Activated T-cell treated with anti-CD3 and anti-CD28 coated beads, Interleukin-2, amount 50 U/mL, for 4 hours (primary cell): ENCODE measurements around the gene RGPD3. TPM values are rescaled to one million over a fixed set of nuclear protein-coding genes. Genes with fewer than 3 reads are reported as not detected.
A peak's percentile ranks its signal among the peaks of the same experiment; 100 is the strongest.
"Not testable (repeated sequence)": the region's sequence is repeated elsewhere in the genome, so short reads cannot be mapped to it uniquely, and the experiment has no call there.

Experiments
- ATAC-seq, 2 donors: fragments of 200-7000 bp; cut with Tn5 transposase; one replicate each; pipeline ENCODE4 v1.10.0; 2021
- DNase-seq: peaks from one replicate; pipeline ENCODE4 v3.0.0-alpha.2; 2020
- H3K27me3 Mint-ChIP-seq: one replicate; pipeline ENCODE4 v1.8.0; 2021; ENCODE audit warnings: low read depth, mixed read lengths
- H3K36me3 Mint-ChIP-seq: one replicate; pipeline ENCODE4 v1.8.0; 2022; ENCODE audit warnings: mixed read lengths; ENCODE audit not compliant: insufficient read depth
- H3K4me1 Mint-ChIP-seq: one replicate; pipeline ENCODE4 v1.8.0; 2021; ENCODE audit warnings: low read depth, mixed read lengths
- H3K4me3 Mint-ChIP-seq: one replicate; pipeline ENCODE4 v1.8.0; 2021; ENCODE audit warnings: mild to moderate bottlenecking, moderate library complexity, mixed read lengths
- H3K9me3 Mint-ChIP-seq: one replicate; pipeline ENCODE4 v1.8.0; 2021; ENCODE audit warnings: mixed read lengths
- total RNA-seq, 3 donors: library from RNA; stranded (reverse); gene quantifications; one replicate each; pipeline ENCODE4 v1.2.1, GENCODE V29; 2021

RGPD3 gene
- total RNA-seq, 3 donors from 2014 or later = 0.16 to 0.33 (median 0.32) TPM

DNA sequence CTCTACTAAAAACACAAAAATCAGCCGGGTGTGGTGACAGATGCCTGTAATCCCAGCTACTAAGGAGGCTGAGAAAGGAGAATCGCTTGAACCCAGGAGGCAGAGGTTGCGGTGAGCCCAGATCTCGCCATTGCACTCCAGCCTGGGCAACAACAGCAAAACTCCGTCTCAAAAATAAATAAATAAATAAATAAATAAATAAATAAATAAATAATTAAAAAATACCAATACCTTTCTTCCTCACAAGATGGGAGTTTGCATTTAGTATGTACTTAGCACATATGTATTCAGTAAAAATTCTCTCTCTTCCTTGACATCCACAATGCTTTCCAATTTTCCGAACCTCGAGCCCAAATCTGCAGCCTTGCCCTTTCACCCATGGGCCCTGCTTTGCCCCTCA lies 32.1 kb upstream of the RGPD3 start:
- H3K4me1 Mint-ChIP-seq, H3K36me3 Mint-ChIP-seq, ATAC-seq, DNase-seq, H3K9me3 Mint-ChIP-seq, H3K4me3 Mint-ChIP-seq, H3K27me3 Mint-ChIP-seq: not testable (repeated sequence)

DNA sequence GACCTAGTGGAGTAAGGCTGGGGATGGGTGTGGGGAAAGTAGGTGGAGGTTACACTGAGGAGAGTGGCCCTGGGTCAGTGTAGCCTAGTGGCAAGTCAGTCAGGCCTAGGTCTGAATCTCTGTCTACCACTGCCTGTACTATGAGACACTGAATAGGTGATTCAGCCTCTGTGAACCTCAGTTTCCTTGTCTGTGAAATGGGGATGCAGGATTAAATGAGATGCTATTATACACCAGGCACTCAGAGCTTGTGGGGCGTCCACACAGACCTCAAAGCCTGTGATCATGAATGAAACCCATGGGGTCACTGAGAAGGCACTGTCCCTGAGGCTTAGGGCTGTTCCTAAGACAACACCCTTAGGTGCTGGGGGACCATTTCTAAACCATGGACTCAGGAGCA lies 30.3 kb upstream of the RGPD3 start:
- H3K9me3 Mint-ChIP-seq, H3K4me3 Mint-ChIP-seq, H3K36me3 Mint-ChIP-seq, H3K27me3 Mint-ChIP-seq, DNase-seq, H3K4me1 Mint-ChIP-seq, ATAC-seq: not testable (repeated sequence)

DNA sequence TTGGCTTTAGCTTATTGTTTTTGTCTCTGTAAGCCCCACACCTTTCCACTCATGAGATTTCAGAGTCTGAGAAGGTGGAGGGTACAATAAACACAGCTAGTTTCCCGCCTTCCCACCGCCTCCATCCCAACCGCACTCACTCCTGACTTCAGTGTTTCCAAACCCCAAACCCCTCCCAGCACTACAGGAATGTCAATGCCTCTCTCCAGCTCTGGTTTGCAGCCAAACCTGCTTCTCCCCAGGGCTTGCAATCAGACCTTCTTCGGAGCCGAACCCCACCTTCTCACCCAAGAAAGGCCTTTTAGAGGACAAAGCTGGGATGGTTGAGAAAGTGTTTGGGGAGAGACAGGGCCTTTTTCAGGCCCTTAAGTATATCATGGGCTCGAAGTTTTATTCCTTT lies 24.7 kb upstream of the RGPD3 start:
- not testable (repeated sequence) for H3K4me3 Mint-ChIP-seq, DNase-seq, H3K36me3 Mint-ChIP-seq, ATAC-seq, H3K27me3 Mint-ChIP-seq, H3K4me1 Mint-ChIP-seq, H3K9me3 Mint-ChIP-seq

DNA sequence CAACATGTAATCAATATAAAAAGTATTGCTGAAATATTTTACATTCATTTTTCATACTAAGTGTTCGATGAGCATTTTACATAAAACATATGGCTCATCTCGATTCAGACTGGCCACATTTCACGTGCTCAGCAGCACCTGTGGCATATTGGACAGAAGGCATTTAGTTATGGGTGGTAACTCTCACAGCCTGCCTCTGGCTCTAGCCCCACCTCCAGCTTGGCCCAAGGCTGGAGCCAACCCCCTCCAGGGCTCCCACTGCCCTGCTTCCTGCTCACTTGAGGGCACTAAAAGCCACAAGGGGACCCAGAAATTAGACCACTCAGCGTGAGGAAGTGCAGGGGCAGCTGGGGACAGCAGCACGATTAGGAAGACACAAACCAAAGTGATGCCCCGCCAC lies 24.2 kb upstream of the RGPD3 start:
- not testable (repeated sequence) for H3K4me3 Mint-ChIP-seq, H3K4me1 Mint-ChIP-seq, DNase-seq, ATAC-seq, H3K9me3 Mint-ChIP-seq, H3K36me3 Mint-ChIP-seq
- peaks cover 13% of the 10 kb centered on the region for H3K27me3 Mint-ChIP-seq

DNA sequence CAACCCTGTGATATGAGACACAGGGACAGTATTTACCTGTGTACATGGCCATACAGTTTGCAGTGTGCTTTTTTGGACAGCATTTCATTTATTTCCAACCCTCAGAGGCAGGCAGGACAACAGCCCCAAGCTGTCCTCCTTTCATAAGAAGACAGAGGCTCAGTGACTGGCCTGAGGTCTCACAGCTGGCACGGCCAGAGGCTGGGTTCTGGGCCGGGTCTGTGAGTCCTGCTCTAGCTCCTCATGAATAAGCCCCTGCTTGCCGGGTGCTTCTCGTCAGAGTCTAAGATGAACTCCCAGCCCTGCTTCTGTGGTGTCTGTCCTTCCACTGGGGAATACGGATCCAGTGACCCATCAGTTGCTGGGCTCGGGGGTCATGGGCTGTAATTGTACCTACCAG lies 21.5 kb upstream of the RGPD3 start:
- H3K9me3 Mint-ChIP-seq, H3K4me1 Mint-ChIP-seq, DNase-seq, ATAC-seq, H3K4me3 Mint-ChIP-seq, H3K36me3 Mint-ChIP-seq: not testable (repeated sequence)
- peaks cover 23% of the 10 kb centered on the region for H3K27me3 Mint-ChIP-seq

DNA sequence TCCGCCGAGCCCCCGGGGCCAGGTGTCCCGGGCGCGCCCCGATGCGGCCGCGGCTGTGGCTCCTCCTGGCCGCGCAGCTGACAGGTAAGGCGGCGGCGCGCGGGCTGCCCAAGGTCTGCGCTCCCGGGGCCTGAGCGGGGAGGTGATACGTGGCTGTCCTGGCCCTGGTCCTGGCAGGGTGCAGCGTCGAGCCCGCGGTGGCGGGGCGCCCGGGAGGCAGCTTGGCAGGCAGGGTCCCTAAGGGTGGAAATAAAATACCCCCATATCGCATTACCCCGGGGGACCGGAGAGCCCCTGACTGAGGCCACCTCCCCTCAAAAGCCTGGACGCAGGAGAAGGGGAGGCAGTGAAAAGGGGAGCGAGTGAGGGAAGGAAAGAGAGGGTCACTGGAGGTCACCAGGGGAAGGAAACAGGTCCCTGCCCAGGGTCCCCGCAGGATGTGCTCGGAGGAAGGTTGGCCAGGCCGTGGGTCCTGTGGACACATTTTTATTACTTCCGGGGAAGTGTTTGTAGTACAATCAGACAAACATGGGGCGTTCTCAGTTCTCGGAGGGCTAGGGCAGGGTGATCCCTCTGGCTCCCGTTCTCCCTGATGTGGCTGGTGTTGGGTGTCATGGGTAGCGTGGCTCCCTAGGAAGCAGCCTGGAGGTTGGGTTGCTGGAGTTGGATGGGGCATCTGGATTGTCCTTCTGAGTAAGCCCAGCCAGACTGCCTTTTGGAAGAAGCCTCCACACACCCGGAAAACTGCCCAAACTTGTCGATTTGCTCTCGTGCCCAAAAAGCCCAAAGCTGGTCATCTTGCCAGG lies 19.4 kb upstream of the RGPD3 start:
- not testable (repeated sequence) for DNase-seq, H3K36me3 Mint-ChIP-seq, H3K9me3 Mint-ChIP-seq, H3K4me1 Mint-ChIP-seq, H3K4me3 Mint-ChIP-seq
- peak; percentile 27 to 58 for ATAC-seq
- H3K27me3 Mint-ChIP-seq = peaks cover 30% of the 10 kb centered on the region

DNA sequence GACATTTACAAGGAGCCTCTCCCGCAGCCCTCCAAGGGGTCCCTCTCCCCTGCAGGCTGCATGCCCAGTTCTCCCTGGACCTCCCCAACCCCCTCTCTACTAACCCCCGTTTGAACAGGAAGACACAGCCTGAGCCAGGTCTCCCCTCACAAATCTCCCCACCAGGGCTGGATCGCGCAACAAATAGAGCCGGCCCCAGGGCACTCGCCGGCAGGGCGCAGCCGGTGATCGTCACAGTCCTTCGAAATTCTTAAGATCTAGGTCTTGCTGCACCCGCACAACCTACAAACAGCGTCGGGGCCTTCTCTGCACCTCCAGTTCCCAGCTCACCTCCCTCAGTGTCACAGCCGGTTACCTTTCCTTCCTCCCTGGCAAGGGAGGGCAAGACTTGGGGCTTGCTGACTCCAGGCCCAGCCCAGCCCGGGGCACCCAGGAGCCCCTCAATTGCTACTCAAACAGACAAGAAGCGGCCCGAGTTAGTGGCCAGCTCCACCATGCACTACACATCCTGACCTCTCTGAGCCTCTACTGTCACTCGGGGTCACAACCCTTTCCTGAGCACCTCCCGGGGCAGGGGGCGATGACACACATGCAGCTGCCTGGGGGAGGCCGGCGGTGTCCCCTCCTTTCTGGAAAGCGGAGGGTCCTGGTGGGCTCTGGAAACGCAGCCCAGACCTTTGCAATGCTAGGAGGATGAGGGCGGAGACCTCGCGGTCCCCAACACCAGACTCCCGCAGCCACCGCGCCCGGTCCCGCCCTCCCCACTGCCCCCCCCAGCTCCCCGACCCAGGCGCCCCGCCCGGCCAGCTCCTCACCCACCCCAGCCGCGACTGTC lies 18.6 kb upstream of the RGPD3 start, which contains the start of gene CD8B2:
Gene CD8B2, plus strand, starts transcription at position 814 of the 835 bp plus-strand sequence. CDS start 63 bp downstream, outside the sequence.
- peak; percentile 20 to 49 for ATAC-seq

DNA sequence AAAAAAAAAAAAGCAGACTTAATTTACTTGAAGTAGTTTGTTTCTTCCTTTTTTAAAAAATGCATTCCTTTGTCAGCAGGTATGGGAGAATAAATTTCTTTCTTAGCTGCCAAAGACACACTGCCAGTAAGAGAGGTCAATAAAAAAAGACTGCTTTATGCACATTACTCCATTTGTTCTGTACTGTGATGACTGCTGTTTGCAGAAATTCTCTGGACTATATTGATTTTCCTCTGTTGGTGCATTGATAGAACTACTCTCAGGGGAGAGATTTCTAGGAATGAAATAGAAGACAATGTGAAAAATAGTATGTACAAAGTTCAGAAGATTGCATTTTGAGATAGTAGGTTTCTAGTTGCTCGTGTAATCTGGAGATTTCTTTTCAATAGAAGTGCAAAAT lies 11.3 kb upstream of the RGPD3 start:
- H3K36me3 Mint-ChIP-seq, ATAC-seq, H3K9me3 Mint-ChIP-seq, H3K27me3 Mint-ChIP-seq, H3K4me3 Mint-ChIP-seq, DNase-seq, H3K4me1 Mint-ChIP-seq: not testable (repeated sequence)

More for the DNA sequence above, 18.6 kb upstream of the RGPD3 start, which contains the start of gene CD8B2:
- H3K4me3 Mint-ChIP-seq, DNase-seq, H3K36me3 Mint-ChIP-seq, H3K9me3 Mint-ChIP-seq, H3K4me1 Mint-ChIP-seq: not testable (repeated sequence)
- H3K27me3 Mint-ChIP-seq = peaks cover 30% of the 10 kb centered on the region

DNA sequence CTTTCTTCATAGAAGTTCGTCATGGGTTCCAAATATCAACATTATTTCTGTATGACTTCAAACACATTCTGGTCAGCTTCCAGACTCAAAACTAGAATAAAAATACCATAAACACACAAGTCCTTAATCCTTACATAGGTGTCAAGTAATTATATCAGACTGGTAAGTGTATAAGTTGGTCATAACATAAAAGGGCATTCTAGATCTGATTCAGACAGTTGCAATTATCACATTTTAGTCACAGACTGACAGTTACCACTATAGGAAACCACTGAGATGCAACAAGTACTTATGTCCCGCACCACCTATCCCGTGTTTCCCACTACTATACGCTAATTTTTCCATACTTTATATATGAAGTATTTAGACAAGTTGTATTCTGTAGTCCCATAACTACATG lies 9.4 kb upstream of the RGPD3 start:
- DNase-seq, H3K36me3 Mint-ChIP-seq, ATAC-seq, H3K27me3 Mint-ChIP-seq, H3K4me1 Mint-ChIP-seq, H3K4me3 Mint-ChIP-seq, H3K9me3 Mint-ChIP-seq: not testable (repeated sequence)

DNA sequence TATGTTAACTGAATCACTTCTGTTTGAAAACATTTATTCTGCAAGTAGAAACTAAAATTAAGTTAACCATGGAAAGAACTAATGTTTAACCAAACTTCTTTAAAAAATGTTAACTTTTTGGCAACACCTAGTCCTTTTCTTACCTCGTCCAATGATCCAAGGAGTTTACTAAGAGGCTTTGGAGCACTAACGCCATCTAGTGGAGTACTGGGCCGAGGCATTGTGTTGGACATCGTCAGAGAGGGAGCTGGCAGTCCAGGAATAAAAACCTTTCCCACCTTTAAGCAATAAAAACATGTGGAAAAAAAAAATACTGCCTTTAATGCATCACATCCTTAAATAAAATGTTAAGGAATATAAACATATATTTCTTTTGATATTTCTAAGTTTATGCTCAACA lies 2.4 kb upstream of the RGPD3 start:
- not testable (repeated sequence) for H3K4me3 Mint-ChIP-seq, H3K9me3 Mint-ChIP-seq, H3K36me3 Mint-ChIP-seq, H3K27me3 Mint-ChIP-seq, H3K4me1 Mint-ChIP-seq
- peak; percentile 50 for DNase-seq
- ATAC-seq = peak in 1 of 2 donors; percentile 48

DNA sequence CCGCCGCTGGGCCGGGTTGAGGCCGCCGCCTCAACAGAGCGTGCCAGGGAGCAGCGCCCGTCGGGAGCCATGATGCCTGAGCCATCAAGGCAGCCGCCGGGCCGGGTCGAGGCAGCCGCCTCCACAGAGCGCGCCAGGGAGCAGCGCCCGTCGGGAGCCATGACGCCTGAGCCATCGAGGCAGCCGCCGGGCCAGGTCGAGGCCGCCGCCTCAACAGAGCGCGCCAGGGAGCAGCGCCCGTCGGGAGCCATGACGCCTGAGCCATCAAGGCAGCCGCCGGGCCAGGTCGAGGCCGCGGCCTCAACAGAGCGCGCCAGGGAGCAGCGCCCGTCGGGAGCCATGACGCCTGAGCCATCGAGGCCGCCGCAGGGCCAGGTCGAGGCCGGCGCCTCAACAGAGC lies 697 bp downstream of the RGPD3 start:
- not testable (repeated sequence) for H3K36me3 Mint-ChIP-seq, H3K27me3 Mint-ChIP-seq, H3K4me1 Mint-ChIP-seq, H3K4me3 Mint-ChIP-seq, DNase-seq, ATAC-seq, H3K9me3 Mint-ChIP-seq

DNA sequence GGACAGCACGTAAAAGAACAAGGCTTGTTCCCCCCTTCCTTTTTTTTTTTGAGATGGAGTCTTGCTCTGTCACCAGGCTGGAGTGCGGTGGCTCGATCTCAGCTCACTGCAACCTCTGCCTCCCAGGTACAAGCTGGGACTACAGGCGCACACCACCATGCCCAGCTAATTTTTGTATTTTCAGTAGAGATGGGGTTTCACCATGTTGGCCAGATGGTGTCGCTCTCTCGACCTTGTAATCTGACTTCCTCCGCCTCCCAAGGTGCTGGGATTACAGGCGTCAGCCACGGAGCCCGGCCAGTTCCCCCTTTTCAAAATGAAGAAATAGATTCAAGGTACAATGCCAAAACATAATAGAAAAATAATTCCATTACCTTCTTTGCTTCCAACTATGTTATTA lies 6.3 kb downstream of the RGPD3 start:
- not testable (repeated sequence) for H3K4me3 Mint-ChIP-seq, H3K36me3 Mint-ChIP-seq, H3K27me3 Mint-ChIP-seq, ATAC-seq, H3K4me1 Mint-ChIP-seq, H3K9me3 Mint-ChIP-seq, DNase-seq

DNA sequence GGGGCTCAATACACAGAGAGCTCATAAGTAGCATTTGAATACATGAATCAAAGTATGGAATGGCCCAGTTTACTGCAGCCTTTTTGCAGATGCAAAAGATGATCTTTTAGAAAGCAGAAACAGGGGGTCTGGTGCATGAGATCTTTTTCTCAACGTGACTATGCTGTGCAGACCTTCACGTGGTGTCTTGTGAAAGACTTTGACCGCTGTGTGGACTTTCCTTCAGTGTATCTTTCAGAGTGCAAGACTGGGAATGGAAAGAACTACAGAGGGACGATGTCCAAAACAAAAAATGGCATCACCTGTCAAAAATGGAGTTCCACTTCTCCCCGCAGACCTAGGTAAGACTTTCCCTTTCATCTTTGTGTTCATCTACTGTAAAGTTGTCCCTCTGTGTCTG lies 77.5 kb downstream of the RGPD3 start:
- H3K27me3 Mint-ChIP-seq, H3K9me3 Mint-ChIP-seq, DNase-seq, H3K36me3 Mint-ChIP-seq, H3K4me1 Mint-ChIP-seq, ATAC-seq, H3K4me3 Mint-ChIP-seq: not testable (repeated sequence)

DNA sequence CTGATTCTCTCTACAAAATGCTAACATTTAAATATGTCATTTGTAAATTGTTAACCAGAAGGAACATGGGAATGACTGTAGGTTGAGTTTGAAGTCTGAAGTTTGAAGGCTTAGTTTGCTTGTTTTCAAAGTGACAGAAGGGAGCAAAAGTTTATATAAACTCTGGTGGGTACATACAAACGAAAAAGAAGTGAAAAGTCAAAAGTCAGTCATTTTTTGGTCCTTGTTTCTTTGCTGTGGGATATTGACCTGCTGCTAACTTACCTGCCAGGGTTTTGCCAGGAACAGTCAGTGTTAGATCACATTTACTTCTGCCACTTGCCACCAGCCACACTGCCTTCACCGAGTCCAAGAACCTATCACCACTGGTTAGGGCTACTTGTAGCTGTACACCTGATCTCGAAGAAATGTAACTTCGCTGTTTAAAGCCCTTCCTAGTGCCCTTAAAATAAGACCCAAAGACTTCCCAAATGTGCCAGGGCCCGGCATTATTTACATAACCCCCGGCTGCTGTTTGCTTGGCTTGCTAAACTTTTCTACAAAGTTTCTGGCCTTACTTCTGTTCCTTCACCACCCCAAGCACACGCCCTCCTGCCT lies 79.3 kb downstream of the RGPD3 start:
- not testable (repeated sequence) for H3K36me3 Mint-ChIP-seq, H3K9me3 Mint-ChIP-seq, DNase-seq, H3K4me1 Mint-ChIP-seq, H3K4me3 Mint-ChIP-seq, ATAC-seq, H3K27me3 Mint-ChIP-seq
